Measurements from ENCODE around the gene SUN2. TPM values are rescaled to one million over a fixed set of nuclear protein-coding genes. Genes with fewer than 3 reads are reported as not detected.

The SUN2 gene
- total and polyA plus RNA-seq, 2 of the 13 experiments (the other 11 are each of a cell fraction or from before 2014, with no cell fraction given), result 45.6 to 56.6 TPM

- TF ChIP-seq, protein P1, sequence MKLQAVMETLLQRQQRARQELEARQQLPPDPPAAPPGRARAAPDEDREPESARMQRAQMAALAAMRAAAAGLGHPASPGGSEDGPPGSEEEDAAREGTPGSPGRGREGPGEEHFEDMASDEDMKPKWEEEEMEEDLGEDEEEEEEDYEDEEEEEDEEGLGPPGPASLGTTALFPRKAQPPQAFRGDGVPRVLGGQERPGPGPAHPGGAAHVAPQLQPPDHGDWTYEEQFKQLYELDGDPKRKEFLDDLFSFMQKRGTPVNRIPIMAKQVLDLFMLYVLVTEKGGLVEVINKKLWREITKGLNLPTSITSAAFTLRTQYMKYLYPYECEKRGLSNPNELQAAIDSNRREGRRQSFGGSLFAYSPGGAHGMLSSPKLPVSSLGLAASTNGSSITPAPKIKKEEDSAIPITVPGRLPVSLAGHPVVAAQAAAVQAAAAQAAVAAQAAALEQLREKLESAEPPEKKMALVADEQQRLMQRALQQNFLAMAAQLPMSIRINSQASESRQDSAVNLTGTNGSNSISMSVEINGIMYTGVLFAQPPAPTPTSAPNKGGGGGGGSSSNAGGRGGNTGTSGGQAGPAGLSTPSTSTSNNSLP (IDR thresholded peaks at IDR 0.05; ENCODE audit: low read depth, low read length), result no peak
- TF ChIP-seq ARNT (IDR thresholded peaks at IDR 0.05), result no peak
- TF ChIP-seq, protein P2, sequence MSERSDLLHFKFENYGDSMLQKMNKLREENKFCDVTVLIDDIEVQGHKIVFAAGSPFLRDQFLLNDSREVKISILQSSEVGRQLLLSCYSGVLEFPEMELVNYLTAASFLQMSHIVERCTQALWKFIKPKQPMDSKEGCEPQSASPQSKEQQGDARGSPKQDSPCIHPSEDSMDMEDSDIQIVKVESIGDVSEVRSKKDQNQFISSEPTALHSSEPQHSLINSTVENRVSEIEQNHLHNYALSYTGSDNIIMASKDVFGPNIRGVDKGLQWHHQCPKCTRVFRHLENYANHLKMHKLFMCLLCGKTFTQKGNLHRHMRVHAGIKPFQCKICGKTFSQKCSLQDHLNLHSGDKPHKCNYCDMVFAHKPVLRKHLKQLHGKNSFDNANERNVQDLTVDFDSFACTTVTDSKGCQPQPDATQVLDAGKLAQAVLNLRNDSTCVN (CRISPR knock-in tag; IDR thresholded peaks at IDR 0.05; ENCODE audit: borderline replicate concordance), result no peak
- TF ChIP-seq, protein P3, sequence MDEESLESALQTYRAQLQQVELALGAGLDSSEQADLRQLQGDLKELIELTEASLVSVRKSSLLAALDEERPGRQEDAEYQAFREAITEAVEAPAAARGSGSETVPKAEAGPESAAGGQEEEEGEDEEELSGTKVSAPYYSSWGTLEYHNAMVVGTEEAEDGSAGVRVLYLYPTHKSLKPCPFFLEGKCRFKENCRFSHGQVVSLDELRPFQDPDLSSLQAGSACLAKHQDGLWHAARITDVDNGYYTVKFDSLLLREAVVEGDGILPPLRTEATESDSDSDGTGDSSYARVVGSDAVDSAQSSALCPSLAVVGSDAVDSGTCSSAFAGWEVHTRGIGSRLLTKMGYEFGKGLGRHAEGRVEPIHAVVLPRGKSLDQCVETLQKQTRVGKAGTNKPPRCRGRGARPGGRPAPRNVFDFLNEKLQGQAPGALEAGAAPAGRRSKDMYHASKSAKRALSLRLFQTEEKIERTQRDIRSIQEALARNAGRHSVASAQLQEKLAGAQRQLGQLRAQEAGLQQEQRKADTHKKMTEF (CRISPR knock-in tag; IDR thresholded peaks at IDR 0.05), result 0 out of 2 replicates have a peak, but pooled peaks have one; percentile 7
- TF ChIP-seq PAWR (CRISPR knock-in tag; IDR thresholded peaks at IDR 0.05; ENCODE audit: borderline replicate concordance), result no peak
- no peak for TF ChIP-seq ZSCAN12 (CRISPR knock-in tag; IDR thresholded peaks at IDR 0.05)
- TF ChIP-seq GLI4 (CRISPR knock-in tag; IDR thresholded peaks at IDR 0.05; ENCODE audit: borderline replicate concordance), result no peak
- no peak for TF ChIP-seq SETDB1 (CRISPR knock-in tag; IDR thresholded peaks at IDR 0.05; ENCODE audit: borderline replicate concordance)
- no peak for TF ChIP-seq ZNF263 (CRISPR knock-in tag; IDR thresholded peaks at IDR 0.05)
- no peak for TF ChIP-seq REL (CRISPR knock-in tag; conservative IDR thresholded peaks at IDR 0.05)
- TF ChIP-seq ZNF775 (CRISPR knock-in tag; IDR thresholded peaks at IDR 0.05; ENCODE audit: borderline replicate concordance), result peak; percentile 99
- no peak for TF ChIP-seq THYN1 (CRISPR knock-in tag; IDR thresholded peaks at IDR 0.05; ENCODE audit: borderline replicate concordance, low read depth)
- peak; percentile 73 for TF ChIP-seq ZFX (CRISPR knock-in tag; IDR thresholded peaks at IDR 0.05; ENCODE audit: low read depth)
- TF ChIP-seq MIXL1 (CRISPR knock-in tag; IDR thresholded peaks at IDR 0.05), result no peak
- TF ChIP-seq, protein P4, sequence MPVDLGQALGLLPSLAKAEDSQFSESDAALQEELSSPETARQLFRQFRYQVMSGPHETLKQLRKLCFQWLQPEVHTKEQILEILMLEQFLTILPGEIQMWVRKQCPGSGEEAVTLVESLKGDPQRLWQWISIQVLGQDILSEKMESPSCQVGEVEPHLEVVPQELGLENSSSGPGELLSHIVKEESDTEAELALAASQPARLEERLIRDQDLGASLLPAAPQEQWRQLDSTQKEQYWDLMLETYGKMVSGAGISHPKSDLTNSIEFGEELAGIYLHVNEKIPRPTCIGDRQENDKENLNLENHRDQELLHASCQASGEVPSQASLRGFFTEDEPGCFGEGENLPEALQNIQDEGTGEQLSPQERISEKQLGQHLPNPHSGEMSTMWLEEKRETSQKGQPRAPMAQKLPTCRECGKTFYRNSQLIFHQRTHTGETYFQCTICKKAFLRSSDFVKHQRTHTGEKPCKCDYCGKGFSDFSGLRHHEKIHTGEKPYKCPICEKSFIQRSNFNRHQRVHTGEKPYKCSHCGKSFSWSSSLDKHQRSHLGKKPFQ (CRISPR knock-in tag; IDR thresholded peaks at IDR 0.05; ENCODE audit: insufficient replicate concordance), result no peak
- TF ChIP-seq SMAD1 (CRISPR knock-in tag; IDR thresholded peaks at IDR 0.05; ENCODE audit: borderline replicate concordance, low read depth), result no peak
- peak; percentile 51; the same call in 1 of the 2 replicates for TF ChIP-seq SAP130 (CRISPR knock-in tag; IDR thresholded peaks at IDR 0.05; ENCODE audit: low read depth)
- no peak for TF ChIP-seq NFE2L2 (IDR thresholded peaks at IDR 0.05; ENCODE audit: low read length)
- no peak for TF ChIP-seq CEBPG (CRISPR knock-in tag; IDR thresholded peaks at IDR 0.05)
- TF ChIP-seq GABPA (IDR thresholded peaks at IDR 0.05; ENCODE audit: low read depth, low read length), result no peak
- peak; percentile 9; the same call in 1 of the 2 replicates for TF ChIP-seq GABPA (CRISPR knock-in tag; IDR thresholded peaks at IDR 0.05; ENCODE audit: low read depth)
- no peak for TF ChIP-seq KMT2B (CRISPR knock-in tag; IDR thresholded peaks at IDR 0.05)
- TF ChIP-seq, protein P5, sequence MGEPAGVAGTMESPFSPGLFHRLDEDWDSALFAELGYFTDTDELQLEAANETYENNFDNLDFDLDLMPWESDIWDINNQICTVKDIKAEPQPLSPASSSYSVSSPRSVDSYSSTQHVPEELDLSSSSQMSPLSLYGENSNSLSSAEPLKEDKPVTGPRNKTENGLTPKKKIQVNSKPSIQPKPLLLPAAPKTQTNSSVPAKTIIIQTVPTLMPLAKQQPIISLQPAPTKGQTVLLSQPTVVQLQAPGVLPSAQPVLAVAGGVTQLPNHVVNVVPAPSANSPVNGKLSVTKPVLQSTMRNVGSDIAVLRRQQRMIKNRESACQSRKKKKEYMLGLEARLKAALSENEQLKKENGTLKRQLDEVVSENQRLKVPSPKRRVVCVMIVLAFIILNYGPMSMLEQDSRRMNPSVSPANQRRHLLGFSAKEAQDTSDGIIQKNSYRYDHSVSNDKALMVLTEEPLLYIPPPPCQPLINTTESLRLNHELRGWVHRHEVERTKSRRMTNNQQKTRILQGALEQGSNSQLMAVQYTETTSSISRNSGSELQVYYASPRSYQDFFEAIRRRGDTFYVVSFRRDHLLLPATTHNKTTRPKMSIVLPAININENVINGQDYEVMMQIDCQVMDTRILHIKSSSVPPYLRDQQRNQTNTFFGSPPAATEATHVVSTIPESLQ (CRISPR knock-in tag; conservative IDR thresholded peaks at IDR 0.05), result no peak
Measured at GRCh38 chr22:38696606-38697424, 59.0 kb downstream of the SUN2 start (continued).

All from HepG2 (cell line).